ENCODE results near the gene RB1.

DNA sequence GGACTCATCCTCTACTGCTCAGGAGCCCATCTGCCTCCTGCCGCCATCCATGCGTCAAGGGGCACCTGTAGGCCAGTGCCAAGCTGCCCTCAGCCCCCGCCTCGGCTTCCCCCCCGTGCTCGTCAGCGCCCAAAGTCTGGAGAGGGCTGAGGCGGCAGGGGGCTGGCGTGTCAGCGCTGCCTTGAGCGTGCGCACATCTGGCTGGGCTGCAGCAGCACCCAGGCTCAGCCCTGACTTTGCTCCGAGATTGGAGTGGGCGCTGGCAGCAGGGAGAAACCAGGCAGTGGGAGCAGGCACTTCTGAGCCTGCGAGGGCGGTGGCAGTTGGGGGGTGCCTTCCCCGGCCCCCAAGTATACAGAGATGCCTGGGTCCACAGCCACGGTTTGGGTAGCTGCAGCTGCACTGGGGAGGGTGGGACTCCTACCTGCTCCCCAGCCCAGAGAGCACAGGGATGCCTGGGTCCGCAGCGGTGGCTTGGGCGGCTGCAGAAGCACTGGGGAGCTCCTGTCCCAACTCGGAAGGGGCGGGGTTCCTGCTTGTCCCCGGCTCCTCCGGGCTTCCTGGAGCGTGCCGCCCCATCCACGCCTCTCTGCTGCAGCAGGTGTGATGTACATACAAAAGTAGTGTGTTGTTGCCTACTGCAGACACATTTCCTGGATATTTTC lies 154.2 kb downstream of the RB1 start:
- TF ChIP-seq, protein P1, sequence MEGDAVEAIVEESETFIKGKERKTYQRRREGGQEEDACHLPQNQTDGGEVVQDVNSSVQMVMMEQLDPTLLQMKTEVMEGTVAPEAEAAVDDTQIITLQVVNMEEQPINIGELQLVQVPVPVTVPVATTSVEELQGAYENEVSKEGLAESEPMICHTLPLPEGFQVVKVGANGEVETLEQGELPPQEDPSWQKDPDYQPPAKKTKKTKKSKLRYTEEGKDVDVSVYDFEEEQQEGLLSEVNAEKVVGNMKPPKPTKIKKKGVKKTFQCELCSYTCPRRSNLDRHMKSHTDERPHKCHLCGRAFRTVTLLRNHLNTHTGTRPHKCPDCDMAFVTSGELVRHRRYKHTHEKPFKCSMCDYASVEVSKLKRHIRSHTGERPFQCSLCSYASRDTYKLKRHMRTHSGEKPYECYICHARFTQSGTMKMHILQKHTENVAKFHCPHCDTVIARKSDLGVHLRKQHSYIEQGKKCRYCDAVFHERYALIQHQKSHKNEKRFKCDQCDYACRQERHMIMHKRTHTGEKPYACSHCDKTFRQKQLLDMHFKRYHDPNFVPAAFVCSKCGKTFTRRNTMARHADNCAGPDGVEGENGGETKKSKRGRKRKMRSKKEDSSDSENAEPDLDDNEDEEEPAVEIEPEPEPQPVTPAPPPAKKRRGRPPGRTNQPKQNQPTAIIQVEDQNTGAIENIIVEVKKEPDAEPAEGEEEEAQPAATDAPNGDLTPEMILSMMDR (IDR thresholded peaks at IDR 0.05; ENCODE audit: extremely low read depth in 1 of 2, insufficient read depth in 1 of 2, low read depth in 1 of 2, low read length in 2 of 2) = no peak
- no peak for TF ChIP-seq POLR2A (IDR thresholded peaks at IDR 0.05; ENCODE audit: low read depth, low read length)
- no peak for TF ChIP-seq EZH2 (IDR thresholded peaks at IDR 0.05; ENCODE audit: borderline replicate concordance, low read depth, low read length, severe bottlenecking)
- TF ChIP-seq MYC (IDR thresholded peaks at IDR 0.05; ENCODE audit: low read depth, low read length) = no peak

Measured in endothelial cell of umbilical vein (primary cell).